Adrenal gland (tissue), 12 donors: ENCODE measurements around the gene PHLDA1. TPM values are rescaled to one million over a fixed set of nuclear protein-coding genes. Genes with fewer than 3 reads are reported as not detected.

Experiments used
- DNase-seq, 7 donors: peaks; one replicate each; pipeline ENCODE4 v3.0.0-alpha.2; 2019 to 2020
- H3K27ac ChIP-seq, 5 donors: fragments of 200-600 bp; sonication (generic) in 4 of 5; 1 replicate in 3 of 5; 2 replicates in 2 of 5; pipeline versions ENCODE4 v1.5.1 to v1.8.0; 2016 to 2020; ENCODE audit warnings: mild to moderate bottlenecking in 1 of 5
- H3K27me3 ChIP-seq: fragments of 200-600 bp; 2 replicates; pipeline ENCODE4 v1.8.0; 2021
- H3K36me3 ChIP-seq, 2 donors: fragments of 200-600 bp; replicated peaks in 1 of 2; 1 replicate in 1 of 2; 2 replicates in 1 of 2; pipeline versions ENCODE4 v1.5.1 to v1.8.0; 2018 to 2022
- H3K4me1 ChIP-seq, 2 donors: fragments of 200-600 bp; replicated peaks in 1 of 2; 1 replicate in 1 of 2; 2 replicates in 1 of 2; pipeline versions ENCODE4 v1.5.1 to v1.8.0; 2018 to 2021
- H3K4me3 ChIP-seq, 4 donors: fragments of 200-600 bp; sonication (generic) in 3 of 4; one replicate each; pipeline ENCODE4 v1.5.1; 2016 to 2018
- H3K9me3 ChIP-seq, 3 donors: fragments of 200-600 bp; sonication (generic) in 1 of 3; replicated peaks in 1 of 3; 1 replicate in 2 of 3; 2 replicates in 1 of 3; pipeline versions ENCODE4 v1.5.1 to v1.8.0; 2016 to 2021
- POLR2A ChIP-seq, 2 donors: fragments of 450-650 bp; IDR thresholded peaks; one replicate each; pipeline ENCODE4 v1.6.1; 2017; ENCODE audit warnings: antibody characterized with exemption in 2 of 2, mild to moderate bottlenecking in 2 of 2, moderate library complexity in 1 of 2
- WGBS, 4 donors: extraction: QIAGEN DNeasy Blood & Tissue Kit in 2 of 4; methylation state at CpG; one replicate each; pipeline versions ENCODE4 v1.1.5 to v1.1.7; 2013 to 2017; 5-methylcytosine and 5-hydroxymethylcytosine counted together
- intact Hi-C, 2 donors: fragments of 100-400 bp; cut with DNase I; formaldehyde crosslinking; loops; one replicate each; pipeline versions ENCODE4 v1.14.1 to v1.15.0; 2022 to 2023
- polyA plus RNA-seq, 3 donors: library from polyadenylated mRNA; stranded (reverse); fragments of 200-250 nt in 2 of 3; fragments of 350-450 nt in 1 of 3; fragmentation: Illumina TruSeq in 1 of 3; extraction: RNeasy Lipid Tissue Mini Kit (QIAGEN cat#74804) in 1 of 3; gene quantifications; one replicate each; pipeline ENCODE4 v1.2.3, GENCODE V29; 2013 to 2014
- total RNA-seq, 9 donors: library from RNA; depleted of rRNA in 4 of 9; stranded (reverse); fragments of >200 nt in 4 of 9; fragments of 120-200 nt in 1 of 9; fragmentation: NEBNext Ultra II Directional in 1 of 9; extraction: Animal tissue kit (Norgen Biotek cat#: 25700) in 1 of 9; gene quantifications; one replicate each; pipeline versions ENCODE4 v1.1.0 to v1.2.4, GENCODE V29; 2013 to 2023
- TF ChIP-seq, protein P1 (sequence below), 6 experiments: fragments of 450-650 bp in 4 of 6; fragments of 200-600 bp in 2 of 6; sonication (generic) in 1 of 6; IDR thresholded peaks; 1 replicate in 5 of 6; 2 replicates in 1 of 6; pipeline versions ENCODE4 v1.5.1 to v1.8.0; 2016 to 2021; ENCODE audit warnings: antibody characterized with exemption in 6 of 6, mild to moderate bottlenecking in 2 of 6, moderate library complexity in 1 of 6
- donor health status: healthy with polysubstance abuse.
- donor health status: Bipolar disorder and iron deficiency.
- donor health status: DM: yes; HTN: yes; CAD: no.
- donor health status: DM: no; HTN: no; CAD: no.
- donor health status: DM: no; HTN: no; CAD: no.
- donor health status: DM: yes; HTN: yes; CAD: no.

The PHLDA1 gene
- total and polyA plus RNA-seq, 12 donors, result 12.2 to 49.3 (median 25.1) TPM

DNA sequence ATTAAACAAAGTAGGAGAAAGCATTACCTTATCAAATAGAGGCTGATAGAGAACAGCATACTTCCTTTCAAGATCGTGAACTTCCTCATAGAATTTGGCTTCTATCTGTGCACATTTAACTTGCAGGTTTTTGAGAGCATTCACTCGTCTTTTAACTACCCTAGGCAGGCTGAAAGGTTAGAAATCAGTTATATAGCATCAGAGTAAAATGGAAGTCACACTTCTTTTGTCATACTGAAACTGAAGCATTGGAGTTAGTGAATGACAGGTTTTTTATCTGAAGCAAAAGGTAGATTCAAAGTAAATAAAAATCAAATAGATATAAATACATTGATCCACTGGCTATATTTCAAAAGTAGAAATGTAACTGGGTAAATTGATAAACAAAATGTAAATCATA lies 28.5 kb upstream of the PHLDA1 start:
- Histone ChIP-seq H3K27ac (no peak overlapping the region), H3K4me1 (no peaks in the 10 kb centered on the region), H3K27me3 (no peaks in the 10 kb centered on the region), H3K4me3 (no peak overlapping the region), H3K9me3 (peaks cover 0 to 4% (median 0%) of the 10 kb centered on the region in 3 donors), H3K36me3 (peaks cover 0 to 8% of the 10 kb centered on the region in 2 donors)
- TF ChIP-seq POLR2A (IDR thresholded peaks at IDR 0.05), result no peak
- TF ChIP-seq, protein P1, sequence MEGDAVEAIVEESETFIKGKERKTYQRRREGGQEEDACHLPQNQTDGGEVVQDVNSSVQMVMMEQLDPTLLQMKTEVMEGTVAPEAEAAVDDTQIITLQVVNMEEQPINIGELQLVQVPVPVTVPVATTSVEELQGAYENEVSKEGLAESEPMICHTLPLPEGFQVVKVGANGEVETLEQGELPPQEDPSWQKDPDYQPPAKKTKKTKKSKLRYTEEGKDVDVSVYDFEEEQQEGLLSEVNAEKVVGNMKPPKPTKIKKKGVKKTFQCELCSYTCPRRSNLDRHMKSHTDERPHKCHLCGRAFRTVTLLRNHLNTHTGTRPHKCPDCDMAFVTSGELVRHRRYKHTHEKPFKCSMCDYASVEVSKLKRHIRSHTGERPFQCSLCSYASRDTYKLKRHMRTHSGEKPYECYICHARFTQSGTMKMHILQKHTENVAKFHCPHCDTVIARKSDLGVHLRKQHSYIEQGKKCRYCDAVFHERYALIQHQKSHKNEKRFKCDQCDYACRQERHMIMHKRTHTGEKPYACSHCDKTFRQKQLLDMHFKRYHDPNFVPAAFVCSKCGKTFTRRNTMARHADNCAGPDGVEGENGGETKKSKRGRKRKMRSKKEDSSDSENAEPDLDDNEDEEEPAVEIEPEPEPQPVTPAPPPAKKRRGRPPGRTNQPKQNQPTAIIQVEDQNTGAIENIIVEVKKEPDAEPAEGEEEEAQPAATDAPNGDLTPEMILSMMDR (IDR thresholded peaks at IDR 0.05), result no peak
- no peak for DNase-seq
- intact Hi-C loops, result no loop called here
- 38 to 56% (median 52%) methylated on average over 2 of the region's 2 CpGs for WGBS, 4 donors

DNA sequence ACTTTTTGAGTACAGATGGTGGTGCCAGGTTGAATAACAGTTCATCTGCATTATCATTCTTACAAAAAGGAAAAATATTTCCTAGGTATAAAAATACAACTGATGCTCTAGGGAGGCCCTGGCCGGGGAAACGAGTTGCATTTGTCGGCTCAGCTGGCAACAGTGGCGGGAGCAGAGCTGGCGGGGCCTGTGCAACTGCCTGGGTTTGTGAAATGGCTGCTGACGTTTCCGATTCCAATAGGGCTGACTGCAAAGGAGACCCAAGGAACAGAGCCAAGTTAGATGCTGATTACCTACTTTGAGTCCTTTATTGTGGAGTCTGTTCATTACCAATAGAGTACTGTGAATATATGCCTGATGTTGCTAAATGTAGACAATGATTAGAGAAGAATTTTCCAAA lies 25.8 kb upstream of the PHLDA1 start:
- intact Hi-C loops, result no loop called here
- H3K9me3 ChIP-seq, result no peaks in the 10 kb centered on the region
- H3K27ac ChIP-seq, result peak overlapping the region in 3 of 5 donors; percentile 0 to 52 (median 28)
- no peak overlapping the region for H3K4me3 ChIP-seq
- TF ChIP-seq POLR2A (IDR thresholded peaks at IDR 0.05), result no peak
- TF ChIP-seq, protein P1 (IDR thresholded peaks at IDR 0.05), result no peak
- H3K36me3 ChIP-seq, result peaks cover 0 to 35% of the 10 kb centered on the region in 2 donors
- 88 to 94% (median 90%) methylated on average over 7 of the region's 7 CpGs for WGBS, 4 donors
- H3K4me1 ChIP-seq, result no peaks in the 10 kb centered on the region
- no peaks in the 10 kb centered on the region for H3K27me3 ChIP-seq
- DNase-seq, result peak in 1 of 7 donors; percentile 21

- intact Hi-C loops, result no loop called here
- Histone ChIP-seq H3K9me3 (no peaks in the 10 kb centered on the region), H3K27ac (no peak overlapping the region), H3K27me3 (no peaks in the 10 kb centered on the region), H3K36me3 (peaks cover 0 to 49% of the 10 kb centered on the region in 2 donors), H3K4me1 (no peaks in the 10 kb centered on the region), H3K4me3 (no peak overlapping the region)
- TF ChIP-seq, protein P1 (IDR thresholded peaks at IDR 0.05), result no peak
- no peak for TF ChIP-seq POLR2A (IDR thresholded peaks at IDR 0.05)
- 81 to 92% (median 88%) methylated on average over 2 of the region's 2 CpGs for WGBS, 4 donors
- no peak for DNase-seq
These were observed 23.8 kb upstream of the PHLDA1 start for GRCh38 chr12:76055393-76055792.

DNA sequence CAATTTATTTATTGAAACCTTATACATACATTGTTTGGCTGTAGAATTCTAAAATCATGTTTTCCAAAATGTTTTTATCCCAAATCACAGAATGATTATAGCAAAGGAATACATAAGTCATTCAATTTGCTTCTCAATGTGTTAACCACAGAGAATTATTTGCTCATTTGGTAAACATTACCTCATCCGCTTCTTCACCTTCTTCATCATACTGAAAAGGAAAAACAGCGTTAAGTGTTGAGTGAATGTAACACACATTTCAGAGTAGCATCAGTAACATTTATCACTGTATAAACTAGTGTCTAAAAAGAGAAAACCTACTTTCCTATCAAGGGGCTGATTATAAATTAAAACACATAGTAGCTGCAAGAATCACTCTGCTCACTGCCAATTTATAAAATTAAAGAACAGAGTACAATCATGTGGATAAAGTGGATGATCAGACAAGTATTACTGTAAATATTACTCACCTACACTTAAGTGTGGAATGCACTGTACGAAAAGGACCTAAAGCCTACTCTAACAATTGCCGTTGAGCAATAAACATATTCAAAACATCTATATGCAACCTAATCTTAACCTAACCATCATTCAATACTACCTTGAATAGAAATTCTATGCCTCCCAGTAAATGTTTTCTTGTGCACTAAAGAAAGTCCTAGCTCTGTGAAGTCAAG lies 18.1 kb upstream of the PHLDA1 start:
- DNase-seq, result no peak
- Histone ChIP-seq H3K4me3 (no peak overlapping the region), H3K9me3 (no peaks in the 10 kb centered on the region), H3K36me3 (peaks cover 0 to 70% of the 10 kb centered on the region in 2 donors), H3K4me1 (no peaks in the 10 kb centered on the region), H3K27me3 (no peaks in the 10 kb centered on the region), H3K27ac (no peak overlapping the region)
- 90 to 95% (median 94%) methylated on average over 4 of the region's 4 CpGs for WGBS, 4 donors
- TF ChIP-seq, protein P1 (IDR thresholded peaks at IDR 0.05), result no peak
- no peak for TF ChIP-seq POLR2A (IDR thresholded peaks at IDR 0.05)
- intact Hi-C loops, result no loop called here
